HepG2 (cell line): ENCODE measurements around the gene EHBP1. TPM values are rescaled to one million over a fixed set of nuclear protein-coding genes. Genes with fewer than 3 reads are reported as not detected.

ENCODE experiments used
- FOXO1 ChIP-seq: sonication (generic); formaldehyde crosslinking; IDR thresholded peaks from 2 replicates; pipeline ENCODE4 v1.4.0; 2020; ENCODE audit warnings: missing genetic modification reagents
- KLF9 ChIP-seq: IDR thresholded peaks from 2 replicates; pipeline ENCODE4 v1.6.1; 2016; ENCODE audit warnings: low read depth
- REPIN1 ChIP-seq: sonication (generic); formaldehyde crosslinking; IDR thresholded peaks from 2 replicates; pipeline ENCODE4 v1.8.0; 2022; ENCODE audit warnings: missing genetic modification reagents, low read depth, mild to moderate bottlenecking, borderline replicate concordance
- ZC3H4 ChIP-seq: sonication (generic); formaldehyde crosslinking; IDR thresholded peaks from 2 replicates; pipeline ENCODE4 v1.4.0; 2020; ENCODE audit warnings: missing genetic modification reagents, borderline replicate concordance
- ZNF30 ChIP-seq: sonication (generic); formaldehyde crosslinking; IDR thresholded peaks from 2 replicates; pipeline ENCODE4 v1.5.0; 2020; ENCODE audit warnings: mild to moderate bottlenecking, missing genetic modification reagents
- ZNF557 ChIP-seq: sonication (generic); formaldehyde crosslinking; IDR thresholded peaks from 2 replicates; pipeline ENCODE4 v1.4.0; 2020; ENCODE audit warnings: missing genetic modification reagents
- ZNF776 ChIP-seq: sonication (generic); formaldehyde crosslinking; IDR thresholded peaks from 2 replicates; pipeline ENCODE4 v1.4.0; 2020; ENCODE audit warnings: mild to moderate bottlenecking, missing genetic modification reagents
- polyA plus RNA-seq, 8 experiments: library from polyadenylated mRNA; depleted of rRNA in 3 of 8; stranded (reverse) in 7 of 8; unstranded in 1 of 8; fragments of >200 nt; fragmentation: Illumina TruSeq in 4 of 8; extraction: Trizol in 4 of 8; gene quantifications; 2 replicates each; pipeline versions ENCODE4 v1.2.1 to v1.2.3, GENCODE V29; 2011 to 2016; ENCODE audit warnings: low read depth in 4 of 8, missing spikeins in 1 of 8, mixed read lengths in 1 of 8; ENCODE audit not compliant: insufficient read depth in 1 of 8
- total RNA-seq, 5 experiments: library from RNA; depleted of rRNA; stranded (reverse); fragments of >200 nt; fragmentation: Illumina TruSeq; extraction: Trizol; gene quantifications; 2 replicates each; pipeline ENCODE4 v1.2.3, GENCODE V29; 2016; ENCODE audit warnings: low read depth in 1 of 5
- TF ChIP-seq, protein P1 (sequence below): sonication (generic); formaldehyde crosslinking; IDR thresholded peaks from 2 replicates; pipeline ENCODE4 v1.5.1; 2020; ENCODE audit warnings: mild to moderate bottlenecking, missing genetic modification reagents, moderate library complexity
- TF ChIP-seq, protein P2 (sequence below): sonication (generic); formaldehyde crosslinking; IDR thresholded peaks from 2 replicates; pipeline ENCODE4 v1.5.0; 2020; ENCODE audit warnings: mild to moderate bottlenecking, missing genetic modification reagents, borderline replicate concordance
- TF ChIP-seq, protein P3 (sequence below): sonication (generic); formaldehyde crosslinking; IDR thresholded peaks from 2 replicates; pipeline ENCODE4 v1.4.0; 2020; ENCODE audit warnings: mild to moderate bottlenecking, low read depth, missing genetic modification reagents
- TF ChIP-seq, protein P4 (sequence below): sonication (generic); formaldehyde crosslinking; IDR thresholded peaks from 2 replicates; pipeline ENCODE4 v1.5.1; 2020; ENCODE audit warnings: missing genetic modification reagents, mild to moderate bottlenecking, borderline replicate concordance
- TF ChIP-seq, protein P5 (sequence below), 2 experiments: fragments of 450-650 bp in 1 of 2; sonication (generic) in 1 of 2; formaldehyde crosslinking; IDR thresholded peaks; 2 replicates each; pipeline versions ENCODE4 v1.5.0 to v1.8.0; 2020 to 2022; ENCODE audit warnings: mild to moderate bottlenecking in 1 of 2, missing genetic modification reagents in 1 of 2
- TF ChIP-seq, protein P6 (sequence below): IDR thresholded peaks from 2 replicates; pipeline ENCODE4 v1.4.0; 2020; ENCODE audit warnings: mild to moderate bottlenecking, missing genetic modification reagents

EHBP1 gene
- total and polyA plus RNA-seq, 2 of the 13 experiments (the other 11 are each of a cell fraction or from before 2014, with no cell fraction given), result 93.5 to 146 TPM

DNA sequence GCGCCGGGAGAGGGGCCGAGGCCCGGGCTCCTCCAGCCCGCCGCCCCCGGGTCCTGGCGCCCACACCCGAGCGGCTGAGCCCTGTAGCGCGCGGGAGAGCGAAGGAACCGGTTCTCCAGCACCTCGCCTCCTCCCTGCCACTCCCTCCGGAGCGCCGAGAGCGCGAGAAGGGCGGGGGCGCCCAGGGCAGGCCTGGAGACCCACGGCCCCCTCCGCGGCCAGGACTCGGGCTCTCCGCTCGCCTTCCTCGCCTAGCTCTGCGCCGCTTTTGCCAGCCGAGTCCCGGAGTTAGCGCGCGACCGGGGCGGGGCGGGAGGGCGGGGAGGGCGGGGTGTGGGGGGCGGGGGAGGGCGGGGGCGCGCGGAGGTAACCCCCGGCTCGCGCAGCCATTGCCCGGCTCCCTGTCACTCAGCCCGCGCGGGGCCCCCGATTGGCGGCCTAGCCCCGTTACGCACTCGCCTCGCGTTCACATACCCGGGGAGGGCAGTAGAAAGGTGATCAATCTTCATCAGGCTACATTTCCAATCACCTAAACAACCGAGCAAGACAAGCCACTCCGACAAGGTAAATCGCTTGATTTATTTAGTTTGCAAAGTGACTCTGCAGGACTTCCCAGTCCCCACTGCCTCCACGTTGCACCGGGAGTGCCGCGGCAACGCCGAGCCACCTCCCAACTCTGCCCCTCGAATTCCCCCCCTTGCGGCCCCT lies 345.0 kb downstream of the EHBP1 start, which contains the start of gene OTX1 (continued):
- TF ChIP-seq FOXO1 (CRISPR knock-in tag) (peak; percentile 31; the same call in 1 of the 2 replicates), KLF9 (CRISPR knock-in tag) (no peak), ZC3H4 (peak; percentile 70; the same call in 1 of the 2 replicates), ZNF557 (CRISPR knock-in tag) (0 out of 2 replicates have a peak, but pooled peaks have one; percentile 9), ZNF776 (CRISPR knock-in tag) (no peak; the same call in 1 of the 2 replicates), ZNF30 (CRISPR knock-in tag) (peak; percentile 67; the same call in 1 of the 2 replicates), REPIN1 (CRISPR knock-in tag) (peak; percentile 62; the same call in 1 of the 2 replicates)
- TF ChIP-seq, protein P1, sequence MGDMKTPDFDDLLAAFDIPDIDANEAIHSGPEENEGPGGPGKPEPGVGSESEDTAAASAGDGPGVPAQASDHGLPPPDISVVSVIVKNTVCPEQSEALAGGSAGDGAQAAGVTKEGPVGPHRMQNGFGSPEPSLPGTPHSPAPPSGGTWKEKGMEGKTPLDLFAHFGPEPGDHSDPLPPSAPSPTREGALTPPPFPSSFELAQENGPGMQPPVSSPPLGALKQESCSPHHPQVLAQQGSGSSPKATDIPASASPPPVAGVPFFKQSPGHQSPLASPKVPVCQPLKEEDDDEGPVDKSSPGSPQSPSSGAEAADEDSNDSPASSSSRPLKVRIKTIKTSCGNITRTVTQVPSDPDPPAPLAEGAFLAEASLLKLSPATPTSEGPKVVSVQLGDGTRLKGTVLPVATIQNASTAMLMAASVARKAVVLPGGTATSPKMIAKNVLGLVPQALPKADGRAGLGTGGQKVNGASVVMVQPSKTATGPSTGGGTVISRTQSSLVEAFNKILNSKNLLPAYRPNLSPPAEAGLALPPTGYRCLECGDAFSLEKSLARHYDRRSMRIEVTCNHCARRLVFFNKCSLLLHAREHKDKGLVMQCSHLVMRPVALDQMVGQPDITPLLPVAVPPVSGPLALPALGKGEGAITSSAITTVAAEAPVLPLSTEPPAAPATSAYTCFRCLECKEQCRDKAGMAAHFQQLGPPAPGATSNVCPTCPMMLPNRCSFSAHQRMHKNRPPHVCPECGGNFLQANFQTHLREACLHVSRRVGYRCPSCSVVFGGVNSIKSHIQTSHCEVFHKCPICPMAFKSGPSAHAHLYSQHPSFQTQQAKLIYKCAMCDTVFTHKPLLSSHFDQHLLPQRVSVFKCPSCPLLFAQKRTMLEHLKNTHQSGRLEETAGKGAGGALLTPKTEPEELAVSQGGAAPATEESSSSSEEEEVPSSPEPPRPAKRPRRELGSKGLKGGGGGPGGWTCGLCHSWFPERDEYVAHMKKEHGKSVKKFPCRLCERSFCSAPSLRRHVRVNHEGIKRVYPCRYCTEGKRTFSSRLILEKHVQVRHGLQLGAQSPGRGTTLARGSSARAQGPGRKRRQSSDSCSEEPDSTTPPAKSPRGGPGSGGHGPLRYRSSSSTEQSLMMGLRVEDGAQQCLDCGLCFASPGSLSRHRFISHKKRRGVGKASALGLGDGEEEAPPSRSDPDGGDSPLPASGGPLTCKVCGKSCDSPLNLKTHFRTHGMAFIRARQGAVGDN (CRISPR knock-in tag), result peak; percentile 81
- TF ChIP-seq, protein P2, sequence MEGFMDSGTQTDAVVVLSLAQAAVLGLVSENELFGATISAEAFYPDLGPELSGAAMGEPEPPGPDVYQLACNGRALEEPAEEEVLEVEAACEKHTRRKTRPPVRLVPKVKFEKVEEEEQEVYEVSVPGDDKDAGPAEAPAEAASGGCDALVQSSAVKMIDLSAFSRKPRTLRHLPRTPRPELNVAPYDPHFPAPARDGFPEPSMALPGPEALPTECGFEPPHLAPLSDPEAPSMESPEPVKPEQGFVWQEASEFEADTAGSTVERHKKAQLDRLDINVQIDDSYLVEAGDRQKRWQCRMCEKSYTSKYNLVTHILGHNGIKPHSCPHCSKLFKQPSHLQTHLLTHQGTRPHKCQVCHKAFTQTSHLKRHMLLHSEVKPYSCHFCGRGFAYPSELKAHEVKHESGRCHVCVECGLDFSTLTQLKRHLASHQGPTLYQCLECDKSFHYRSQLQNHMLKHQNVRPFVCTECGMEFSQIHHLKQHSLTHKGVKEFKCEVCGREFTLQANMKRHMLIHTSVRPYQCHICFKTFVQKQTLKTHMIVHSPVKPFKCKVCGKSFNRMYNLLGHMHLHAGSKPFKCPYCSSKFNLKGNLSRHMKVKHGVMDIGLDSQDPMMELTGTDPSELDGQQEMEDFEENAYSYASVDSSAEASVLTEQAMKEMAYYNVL, result no peak
- TF ChIP-seq, protein P3, sequence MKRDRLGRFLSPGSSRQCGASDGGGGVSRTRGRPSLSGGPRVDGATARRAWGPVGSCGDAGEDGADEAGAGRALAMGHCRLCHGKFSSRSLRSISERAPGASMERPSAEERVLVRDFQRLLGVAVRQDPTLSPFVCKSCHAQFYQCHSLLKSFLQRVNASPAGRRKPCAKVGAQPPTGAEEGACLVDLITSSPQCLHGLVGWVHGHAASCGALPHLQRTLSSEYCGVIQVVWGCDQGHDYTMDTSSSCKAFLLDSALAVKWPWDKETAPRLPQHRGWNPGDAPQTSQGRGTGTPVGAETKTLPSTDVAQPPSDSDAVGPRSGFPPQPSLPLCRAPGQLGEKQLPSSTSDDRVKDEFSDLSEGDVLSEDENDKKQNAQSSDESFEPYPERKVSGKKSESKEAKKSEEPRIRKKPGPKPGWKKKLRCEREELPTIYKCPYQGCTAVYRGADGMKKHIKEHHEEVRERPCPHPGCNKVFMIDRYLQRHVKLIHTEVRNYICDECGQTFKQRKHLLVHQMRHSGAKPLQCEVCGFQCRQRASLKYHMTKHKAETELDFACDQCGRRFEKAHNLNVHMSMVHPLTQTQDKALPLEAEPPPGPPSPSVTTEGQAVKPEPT (CRISPR knock-in tag), result no peak
- TF ChIP-seq, protein P4, sequence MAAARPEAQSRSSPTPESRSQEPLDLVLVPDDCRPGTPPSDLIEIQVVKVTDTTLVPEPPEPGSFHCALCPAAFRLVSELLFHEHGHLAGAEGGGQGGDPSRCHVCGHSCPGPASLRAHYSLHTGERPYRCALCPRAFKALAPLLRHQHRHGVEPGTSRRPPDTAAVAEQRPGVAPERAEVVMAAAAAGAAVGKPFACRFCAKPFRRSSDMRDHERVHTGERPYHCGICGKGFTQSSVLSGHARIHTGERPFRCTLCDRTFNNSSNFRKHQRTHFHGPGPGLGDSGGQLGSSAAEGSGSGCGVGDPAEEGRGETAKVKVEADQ (CRISPR knock-in tag), result 0 out of 2 replicates have a peak, but pooled peaks have one; percentile 10
- TF ChIP-seq, protein P5, sequence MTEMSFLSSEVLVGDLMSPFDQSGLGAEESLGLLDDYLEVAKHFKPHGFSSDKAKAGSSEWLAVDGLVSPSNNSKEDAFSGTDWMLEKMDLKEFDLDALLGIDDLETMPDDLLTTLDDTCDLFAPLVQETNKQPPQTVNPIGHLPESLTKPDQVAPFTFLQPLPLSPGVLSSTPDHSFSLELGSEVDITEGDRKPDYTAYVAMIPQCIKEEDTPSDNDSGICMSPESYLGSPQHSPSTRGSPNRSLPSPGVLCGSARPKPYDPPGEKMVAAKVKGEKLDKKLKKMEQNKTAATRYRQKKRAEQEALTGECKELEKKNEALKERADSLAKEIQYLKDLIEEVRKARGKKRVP (CRISPR knock-in tag; IDR thresholded peaks at IDR 0.05), result peak in 1 of 2 experiments; percentile 44; a peak in 1 of 4 replicates
- TF ChIP-seq, protein P6, sequence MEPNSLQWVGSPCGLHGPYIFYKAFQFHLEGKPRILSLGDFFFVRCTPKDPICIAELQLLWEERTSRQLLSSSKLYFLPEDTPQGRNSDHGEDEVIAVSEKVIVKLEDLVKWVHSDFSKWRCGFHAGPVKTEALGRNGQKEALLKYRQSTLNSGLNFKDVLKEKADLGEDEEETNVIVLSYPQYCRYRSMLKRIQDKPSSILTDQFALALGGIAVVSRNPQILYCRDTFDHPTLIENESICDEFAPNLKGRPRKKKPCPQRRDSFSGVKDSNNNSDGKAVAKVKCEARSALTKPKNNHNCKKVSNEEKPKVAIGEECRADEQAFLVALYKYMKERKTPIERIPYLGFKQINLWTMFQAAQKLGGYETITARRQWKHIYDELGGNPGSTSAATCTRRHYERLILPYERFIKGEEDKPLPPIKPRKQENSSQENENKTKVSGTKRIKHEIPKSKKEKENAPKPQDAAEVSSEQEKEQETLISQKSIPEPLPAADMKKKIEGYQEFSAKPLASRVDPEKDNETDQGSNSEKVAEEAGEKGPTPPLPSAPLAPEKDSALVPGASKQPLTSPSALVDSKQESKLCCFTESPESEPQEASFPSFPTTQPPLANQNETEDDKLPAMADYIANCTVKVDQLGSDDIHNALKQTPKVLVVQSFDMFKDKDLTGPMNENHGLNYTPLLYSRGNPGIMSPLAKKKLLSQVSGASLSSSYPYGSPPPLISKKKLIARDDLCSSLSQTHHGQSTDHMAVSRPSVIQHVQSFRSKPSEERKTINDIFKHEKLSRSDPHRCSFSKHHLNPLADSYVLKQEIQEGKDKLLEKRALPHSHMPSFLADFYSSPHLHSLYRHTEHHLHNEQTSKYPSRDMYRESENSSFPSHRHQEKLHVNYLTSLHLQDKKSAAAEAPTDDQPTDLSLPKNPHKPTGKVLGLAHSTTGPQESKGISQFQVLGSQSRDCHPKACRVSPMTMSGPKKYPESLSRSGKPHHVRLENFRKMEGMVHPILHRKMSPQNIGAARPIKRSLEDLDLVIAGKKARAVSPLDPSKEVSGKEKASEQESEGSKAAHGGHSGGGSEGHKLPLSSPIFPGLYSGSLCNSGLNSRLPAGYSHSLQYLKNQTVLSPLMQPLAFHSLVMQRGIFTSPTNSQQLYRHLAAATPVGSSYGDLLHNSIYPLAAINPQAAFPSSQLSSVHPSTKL (CRISPR knock-in tag), result peak; percentile 50
